Fibroblast of the conjunctiva (primary cell): ENCODE measurements around the gene CDS2.

Experiments used
- DNase-seq: peaks from one replicate; pipeline ENCODE4 v3.0.0-alpha.2; 2010; ENCODE audit warnings: low read depth

CDS2 gene

DNA sequence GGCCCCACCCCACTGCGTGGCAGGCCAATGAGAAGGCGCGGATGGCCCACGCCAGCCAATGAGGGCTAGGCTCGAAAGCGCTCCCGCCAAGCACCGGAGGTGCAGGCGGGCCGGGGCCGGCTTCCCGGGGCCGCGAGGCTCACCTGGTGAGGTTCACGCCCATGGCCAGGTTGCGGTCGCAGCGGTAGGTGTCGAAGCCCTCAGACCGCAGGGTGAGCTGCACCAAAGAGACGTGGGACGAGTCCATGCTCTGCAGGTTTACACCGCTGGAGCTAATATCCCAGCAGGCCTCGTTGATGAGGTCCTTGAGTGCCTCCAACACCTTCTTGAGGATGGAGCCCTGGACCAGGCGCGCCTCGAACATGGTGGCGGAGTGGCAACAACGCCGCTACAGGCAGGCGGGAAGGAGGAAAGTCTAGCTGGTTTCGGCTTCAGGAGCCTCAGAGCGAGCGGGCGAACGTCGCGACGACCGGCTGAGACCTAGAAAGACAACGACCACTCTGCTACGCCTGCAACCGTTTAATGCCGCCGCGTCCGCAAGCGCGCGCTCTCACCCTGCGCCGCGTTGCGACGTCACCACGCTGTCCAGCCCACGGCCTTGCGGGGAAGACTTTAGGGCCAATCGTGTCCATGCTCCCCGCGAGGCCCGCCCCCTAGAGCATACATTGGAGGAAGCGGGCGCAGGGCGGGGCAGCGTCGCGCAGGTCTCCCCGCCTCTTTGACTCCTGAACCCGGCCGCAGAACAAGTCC is 7.2 kb upstream of the CDS2 start, which contains the start of gene PCNA:
TSS of gene PCNA (minus strand) at position 524 of the 750 bp plus-strand sequence. CDS start at position 364, 160 bp downstream.
- DNase-seq = peak; percentile 92

DNA sequence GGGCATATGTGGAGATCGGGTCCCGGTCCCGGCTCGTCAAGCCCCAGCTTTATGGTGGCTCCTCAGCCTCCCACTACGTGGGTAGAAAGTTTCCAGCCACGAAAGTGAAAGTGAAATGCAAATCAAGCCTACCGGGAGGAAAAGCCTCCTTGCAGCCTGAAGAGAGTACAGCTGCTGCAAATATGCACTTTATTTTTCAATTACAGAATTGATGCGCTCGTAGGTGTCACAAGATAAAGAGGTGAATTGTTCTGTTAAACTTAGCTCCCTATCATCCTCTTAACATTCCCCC is 6.7 kb upstream of the CDS2 start:
- no peak for DNase-seq

DNA sequence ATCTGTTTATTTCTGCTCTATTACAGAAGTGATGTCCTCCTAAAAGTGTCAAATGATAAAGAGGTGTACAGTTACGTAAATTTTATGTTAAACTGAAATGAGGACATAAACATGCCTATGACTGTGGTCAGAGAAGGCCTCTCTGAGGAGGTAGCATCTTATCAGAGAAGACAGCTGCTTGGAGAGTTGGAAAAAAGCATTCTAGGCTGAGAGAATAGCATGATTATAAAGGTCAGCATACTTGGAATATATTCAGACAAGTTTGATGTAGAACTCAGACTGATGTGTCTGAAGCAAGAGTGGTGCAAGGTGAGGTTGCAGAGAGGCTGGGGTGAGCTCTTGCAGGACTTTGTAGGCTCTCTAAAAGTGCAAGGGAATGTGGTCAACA is 3.9 kb upstream of the CDS2 start:
- DNase-seq = no peak

DNA sequence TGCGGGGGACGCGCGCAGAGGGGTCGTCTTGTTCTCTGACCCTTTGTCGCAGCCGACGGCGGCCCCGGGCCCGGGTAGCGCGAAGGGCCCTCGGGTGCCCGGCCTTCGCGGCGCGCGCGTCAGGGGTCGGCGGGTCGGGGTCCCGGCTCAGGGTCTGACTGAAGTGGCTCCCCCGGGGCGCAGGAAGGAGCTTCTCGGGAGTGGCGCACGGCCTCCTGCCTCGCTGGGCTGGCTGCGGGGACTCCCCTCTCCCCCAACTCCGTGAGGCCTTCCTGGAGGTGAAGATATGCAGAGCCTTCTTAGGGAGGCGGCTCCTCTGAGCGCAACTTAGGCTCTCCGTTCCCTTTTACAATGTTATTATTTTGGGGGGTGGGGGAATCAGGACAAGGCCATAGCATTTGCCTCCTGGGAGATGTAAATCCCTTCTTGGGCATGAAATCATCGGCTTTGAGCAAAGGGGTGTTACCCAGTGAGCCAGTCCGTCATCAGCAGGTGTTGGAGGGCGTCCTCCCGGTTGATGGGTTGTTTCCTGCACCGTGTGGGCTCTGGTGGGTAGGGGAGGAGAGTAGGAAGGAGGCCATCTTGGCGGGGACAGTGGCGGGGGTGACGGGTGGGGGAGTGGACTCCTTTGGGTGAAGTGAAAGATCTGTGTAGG is 523 bp downstream of the CDS2 start:
- DNase-seq = no peak

DNA sequence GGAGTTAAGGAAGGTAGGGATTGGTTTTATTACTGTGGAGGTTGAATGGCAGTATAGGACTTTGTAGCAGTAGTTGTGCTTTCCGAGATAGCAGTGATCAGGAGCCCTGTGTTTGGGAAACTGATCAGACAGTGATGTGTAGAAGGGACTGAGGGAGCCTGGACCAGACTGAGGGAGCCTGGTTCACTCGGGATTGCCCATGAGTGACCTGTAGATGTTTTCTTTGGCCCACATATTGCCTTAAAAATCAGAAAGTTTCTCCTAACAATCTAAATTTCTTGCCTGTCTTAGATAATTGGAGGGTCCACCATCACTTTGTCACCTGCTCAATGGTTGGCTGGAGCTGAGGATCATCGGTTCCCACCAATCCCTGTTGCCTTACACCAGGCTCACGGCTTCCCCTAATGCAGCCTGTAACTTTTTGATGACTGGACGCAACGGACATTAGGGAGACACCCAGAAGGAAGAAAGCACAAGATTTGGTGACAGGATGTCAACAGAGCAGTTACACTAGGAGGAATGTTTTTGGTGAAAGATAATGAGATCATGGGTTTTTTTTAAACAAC is 1.1 kb downstream of the CDS2 start:
- no peak for DNase-seq

DNA sequence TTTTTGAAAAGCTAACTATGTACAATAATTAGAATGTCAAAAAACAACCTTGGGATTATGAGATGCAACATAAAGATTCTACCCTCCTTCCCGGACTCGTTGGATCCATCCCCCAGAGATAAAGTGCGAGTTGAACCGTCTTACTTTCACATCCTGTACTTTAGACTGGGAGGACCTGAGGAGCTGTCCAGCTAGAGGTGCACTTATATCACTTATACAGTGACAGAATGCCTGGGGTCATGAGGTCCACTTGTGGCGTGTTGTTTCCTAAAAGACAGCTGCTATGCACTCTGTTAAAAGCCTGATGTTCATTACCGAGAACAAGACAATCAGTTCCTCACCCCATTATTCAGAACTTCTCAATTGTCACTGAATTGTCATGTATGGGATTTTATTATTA is 2.1 kb downstream of the CDS2 start:
- no peak for DNase-seq

DNA sequence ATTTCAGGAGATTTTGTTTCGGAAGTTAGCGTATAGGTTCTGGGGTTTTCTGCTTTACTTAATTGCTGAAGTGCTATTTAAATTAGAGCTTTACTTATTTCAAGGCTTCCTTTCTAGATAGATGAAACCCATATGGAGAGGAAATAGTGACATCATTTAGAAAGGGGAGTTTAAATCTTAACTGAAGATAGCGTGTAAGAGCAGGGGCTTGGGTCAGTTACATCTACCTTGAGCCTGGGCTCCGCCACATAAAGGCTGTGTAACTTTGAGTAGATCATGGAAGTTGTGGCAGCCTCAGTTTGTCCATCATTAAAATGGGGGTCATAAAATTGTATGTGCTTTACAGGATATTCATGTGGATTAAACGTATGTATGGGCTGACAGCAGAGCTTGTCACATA is 4.7 kb downstream of the CDS2 start:
- DNase-seq = no peak

DNA sequence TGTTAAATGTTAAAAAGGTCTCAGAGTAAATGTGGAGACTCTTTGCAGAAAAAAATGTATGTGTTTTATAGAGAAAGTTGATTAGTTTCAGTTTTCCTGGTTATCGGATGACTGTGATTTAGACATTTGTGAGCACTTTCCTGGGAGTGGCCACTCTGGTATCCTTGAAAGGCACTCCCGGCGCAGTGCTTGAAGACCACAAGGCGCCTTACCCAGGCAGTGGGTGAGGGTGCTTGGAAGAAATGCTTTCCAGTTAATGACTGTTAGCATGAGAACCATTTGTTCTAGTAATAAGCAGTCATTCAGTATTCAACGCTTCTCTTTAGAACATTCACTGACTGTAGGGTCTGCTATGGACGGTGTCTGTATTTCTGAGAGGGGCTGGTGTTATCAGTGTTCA is 7.2 kb downstream of the CDS2 start:
- DNase-seq = no peak

DNA sequence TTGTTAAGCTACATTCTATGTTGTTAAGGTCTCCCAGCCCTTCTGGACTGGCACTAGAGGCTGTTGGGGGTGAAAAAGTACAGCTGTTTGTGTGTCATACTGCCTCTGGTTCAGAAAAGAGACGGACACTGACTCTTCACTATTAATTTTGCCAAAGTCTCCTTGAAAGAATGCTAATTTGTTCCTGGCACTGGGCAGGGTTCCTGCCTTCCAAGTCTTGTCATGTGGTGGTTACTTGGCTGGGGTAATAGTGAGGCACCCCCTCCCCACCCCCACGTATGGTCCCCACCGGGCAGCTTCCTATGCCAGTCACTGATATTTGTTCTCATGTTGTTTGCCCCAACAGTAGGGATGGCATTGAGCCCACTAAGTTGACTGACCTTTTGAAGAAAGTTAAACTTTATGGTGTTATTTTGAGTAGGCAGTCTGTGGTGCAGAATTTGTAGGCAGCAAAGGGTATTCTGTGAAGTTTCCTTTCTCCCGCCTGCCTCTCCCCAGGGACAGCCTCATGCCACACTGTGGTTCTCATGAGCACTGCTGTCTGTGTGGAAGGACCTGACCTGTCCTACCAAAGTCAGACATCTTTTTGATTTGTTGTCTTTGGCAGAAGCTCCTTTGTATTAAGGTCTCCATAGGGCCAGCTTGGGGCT is 8.7 kb downstream of the CDS2 start:
- DNase-seq = no peak

DNA sequence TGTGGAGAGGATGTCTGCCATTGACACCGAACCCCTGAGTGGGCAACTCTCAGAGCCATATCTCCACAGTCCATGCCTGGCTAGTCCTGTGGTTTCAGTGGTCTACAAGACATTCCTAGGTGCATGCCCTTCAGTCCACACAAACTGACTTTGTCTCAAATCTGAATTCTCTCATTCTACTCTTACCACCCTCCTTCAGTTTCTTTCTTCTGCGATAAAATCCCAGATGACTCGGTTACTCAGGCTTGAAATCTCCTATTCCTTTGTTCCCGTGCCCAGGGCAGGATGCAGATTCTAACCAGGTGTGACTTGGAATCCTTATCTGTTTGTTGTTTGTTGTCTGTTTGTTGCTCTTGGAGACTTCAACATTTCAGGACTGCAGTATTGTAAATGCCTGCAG is 9.3 kb downstream of the CDS2 start:
- DNase-seq = no peak

DNA sequence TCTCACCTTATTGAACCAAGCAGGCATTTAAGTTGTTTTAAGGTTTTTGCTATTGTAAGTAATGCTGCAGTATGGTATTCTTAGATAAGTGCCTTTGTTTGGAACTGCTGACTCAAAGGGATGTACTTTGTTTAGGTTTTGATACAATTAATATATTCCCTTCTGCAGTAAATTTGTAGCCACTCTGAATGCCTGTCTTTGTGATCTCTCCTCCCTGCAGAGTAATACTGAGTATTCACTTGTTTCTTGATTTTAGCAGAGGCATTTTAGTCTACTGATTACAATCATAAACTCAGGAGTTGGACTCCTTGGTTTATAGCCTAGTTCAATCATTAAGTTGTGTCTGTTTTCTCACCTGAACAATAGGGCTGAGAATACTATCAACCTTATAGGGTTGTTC is 13.4 kb downstream of the CDS2 start:
- DNase-seq = no peak

DNA sequence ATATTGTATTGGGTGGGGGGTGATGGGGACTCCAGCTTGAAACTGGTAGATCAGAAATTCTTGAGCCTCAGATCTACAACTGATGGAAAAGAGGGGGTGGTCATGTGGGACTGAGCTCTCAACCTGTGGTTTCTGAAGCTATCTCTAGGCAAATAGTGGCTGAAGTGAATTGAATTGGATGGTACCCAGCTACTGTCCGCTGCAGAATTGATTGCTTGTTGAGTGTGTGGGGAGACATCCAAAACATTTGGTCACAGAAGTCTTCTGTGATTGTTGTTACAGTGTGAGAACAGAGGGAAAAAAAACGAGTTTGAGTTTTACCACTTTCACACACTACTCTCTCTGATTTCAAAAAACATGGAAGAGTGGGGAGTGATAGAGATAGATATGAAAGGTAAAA is 14.8 kb downstream of the CDS2 start:
- DNase-seq = no peak

DNA sequence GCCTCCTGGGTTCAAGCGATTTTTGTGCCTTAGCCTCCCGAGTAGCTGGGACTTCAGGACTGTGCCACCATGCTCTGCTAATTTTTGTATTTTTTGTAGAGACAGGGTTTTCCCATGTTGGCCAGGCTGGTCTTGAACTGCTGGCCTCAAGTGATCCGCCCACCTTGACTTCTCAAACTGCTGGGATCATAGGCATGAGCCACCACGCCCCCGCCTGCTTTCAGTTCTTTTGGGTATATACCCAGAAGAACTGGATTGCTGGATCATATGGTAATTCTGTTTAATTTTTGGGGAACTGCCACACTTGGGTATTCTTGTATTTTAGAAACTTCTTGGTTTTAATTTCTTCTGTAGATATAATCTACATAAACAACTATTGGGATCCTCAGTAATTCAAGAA is 17.0 kb downstream of the CDS2 start:
- no peak for DNase-seq

DNA sequence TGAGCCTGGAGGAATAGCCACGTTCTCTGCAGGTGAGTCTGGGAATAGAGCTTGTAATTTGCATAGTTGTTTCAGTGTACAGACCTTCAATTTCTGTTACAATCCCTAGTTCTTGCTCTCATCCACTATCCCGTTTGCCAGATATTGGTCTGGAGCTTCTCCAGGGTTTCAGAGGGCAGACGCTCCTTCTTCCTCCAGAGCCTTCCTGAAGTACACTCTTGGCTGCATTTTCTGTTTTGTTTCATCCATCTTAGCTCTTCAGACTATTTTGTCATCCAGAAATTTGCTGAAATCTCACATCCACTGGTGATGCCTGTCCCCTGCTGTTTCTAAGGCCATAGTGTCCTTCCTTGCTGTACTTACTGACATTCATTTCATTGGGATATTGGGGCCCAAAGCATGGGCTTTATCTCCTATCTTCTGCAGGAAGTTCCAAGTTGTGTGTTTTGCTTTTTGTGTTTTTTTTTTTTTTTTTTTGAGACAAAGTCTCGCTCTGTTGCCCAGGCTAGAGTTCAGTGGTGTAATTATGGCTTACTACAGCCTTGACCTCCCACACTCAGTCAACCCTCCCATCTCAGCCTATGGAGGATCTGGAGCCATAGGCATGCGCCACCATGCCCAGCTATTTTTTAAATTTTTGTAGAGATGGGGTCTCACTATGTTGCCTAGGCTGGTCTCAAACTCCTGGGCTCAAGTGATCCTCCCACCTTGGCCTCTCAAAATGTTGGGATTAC is 18.7 kb downstream of the CDS2 start:
- DNase-seq = no peak

DNA sequence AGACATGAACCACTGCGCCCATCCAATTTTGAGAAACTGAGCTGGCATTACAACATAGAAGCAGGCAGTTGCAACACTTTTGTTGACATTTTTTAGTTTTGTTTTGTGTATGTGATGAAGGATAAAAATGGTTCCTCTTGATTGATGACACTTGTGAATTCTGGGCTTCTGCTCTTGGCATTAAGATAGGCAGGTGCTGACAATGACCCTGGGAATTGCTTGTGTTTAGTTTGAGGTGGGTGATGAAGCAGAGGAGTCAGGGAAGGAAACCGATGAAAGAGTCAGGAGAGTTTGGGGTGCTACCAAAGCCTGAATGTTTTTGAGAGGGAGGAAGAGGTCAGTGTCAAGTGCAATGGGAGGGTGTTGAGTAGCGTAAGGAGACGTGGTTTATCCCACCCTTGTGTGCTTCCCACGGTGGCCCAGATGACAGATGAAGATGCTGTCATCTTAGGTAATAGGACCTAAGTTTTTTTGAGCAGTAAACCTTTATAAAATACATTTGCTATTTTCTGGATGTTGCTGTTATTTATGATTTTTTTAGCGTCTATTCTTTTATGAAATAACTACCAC is 19.4 kb downstream of the CDS2 start:
- no peak for DNase-seq

DNA sequence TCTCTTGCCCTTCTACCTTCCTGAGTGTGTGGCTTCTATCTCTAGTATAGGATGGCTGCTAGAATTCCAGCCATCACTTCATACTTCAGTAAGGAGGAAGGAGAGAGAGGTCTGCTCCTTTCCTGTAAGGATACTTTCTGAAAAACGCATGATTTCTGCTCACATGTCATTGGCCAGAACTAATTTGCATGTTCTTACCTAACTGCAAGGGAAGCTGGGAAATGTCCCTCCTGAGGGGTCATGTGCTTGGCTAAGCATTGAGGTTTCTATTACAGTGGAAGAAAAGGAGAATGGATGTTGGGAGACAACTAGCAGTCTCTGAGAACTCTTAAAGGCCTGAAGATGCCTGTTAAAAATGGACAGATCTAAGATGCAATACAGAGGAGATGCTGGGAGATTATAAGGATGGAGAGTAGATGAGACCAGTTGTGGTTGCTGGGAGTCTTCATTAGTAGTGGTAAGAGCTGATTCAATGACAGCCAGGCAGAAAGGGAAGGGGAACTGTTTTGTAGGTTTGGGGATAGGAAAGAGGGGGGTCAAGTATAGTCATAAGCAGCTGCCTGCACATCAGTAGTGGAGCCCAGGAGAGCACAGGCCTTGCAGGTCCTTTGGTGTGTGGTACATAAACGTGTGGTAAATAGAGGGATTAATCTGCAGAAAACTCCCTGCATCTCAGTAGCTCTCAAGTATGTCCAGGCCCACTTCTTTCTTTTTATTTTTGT is 20.2 kb downstream of the CDS2 start:
- no peak for DNase-seq

DNA sequence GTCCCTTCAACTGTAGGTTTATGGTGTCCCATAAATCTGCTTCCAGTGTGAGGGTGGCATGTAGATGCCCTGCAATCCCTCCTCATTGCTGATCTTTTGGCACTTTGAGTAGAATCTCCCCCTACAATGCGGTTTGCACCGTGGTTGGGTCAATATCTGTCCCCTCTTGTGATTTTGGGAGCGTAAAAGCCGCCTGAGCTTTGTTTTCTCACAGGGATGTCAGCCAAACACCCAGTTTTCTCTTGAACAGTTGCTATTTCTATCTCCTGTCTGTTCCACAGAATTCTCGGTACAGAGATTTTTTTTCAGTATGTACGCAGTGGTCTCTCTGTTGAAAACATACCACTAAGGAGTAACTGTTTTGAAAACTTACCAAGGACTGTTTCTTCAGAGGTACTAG is 21.8 kb downstream of the CDS2 start:
- no peak for DNase-seq

DNA sequence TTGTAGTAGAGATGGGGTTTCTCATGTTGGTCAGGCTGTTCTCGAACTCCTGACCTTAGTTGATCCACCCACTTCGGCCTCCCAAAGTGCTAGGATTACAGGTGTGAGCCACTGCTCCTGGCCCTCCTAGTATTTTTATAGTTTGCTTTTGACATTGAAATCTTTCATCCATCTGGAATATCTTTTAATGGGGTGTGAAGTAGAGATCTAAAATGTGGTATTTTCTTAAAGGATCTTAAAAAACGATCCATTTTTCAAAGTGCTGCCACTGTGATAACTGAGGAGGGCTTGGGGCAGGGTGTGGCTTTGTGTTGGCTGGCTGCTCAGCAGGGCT is 23.1 kb downstream of the CDS2 start:
- DNase-seq = no peak

DNA sequence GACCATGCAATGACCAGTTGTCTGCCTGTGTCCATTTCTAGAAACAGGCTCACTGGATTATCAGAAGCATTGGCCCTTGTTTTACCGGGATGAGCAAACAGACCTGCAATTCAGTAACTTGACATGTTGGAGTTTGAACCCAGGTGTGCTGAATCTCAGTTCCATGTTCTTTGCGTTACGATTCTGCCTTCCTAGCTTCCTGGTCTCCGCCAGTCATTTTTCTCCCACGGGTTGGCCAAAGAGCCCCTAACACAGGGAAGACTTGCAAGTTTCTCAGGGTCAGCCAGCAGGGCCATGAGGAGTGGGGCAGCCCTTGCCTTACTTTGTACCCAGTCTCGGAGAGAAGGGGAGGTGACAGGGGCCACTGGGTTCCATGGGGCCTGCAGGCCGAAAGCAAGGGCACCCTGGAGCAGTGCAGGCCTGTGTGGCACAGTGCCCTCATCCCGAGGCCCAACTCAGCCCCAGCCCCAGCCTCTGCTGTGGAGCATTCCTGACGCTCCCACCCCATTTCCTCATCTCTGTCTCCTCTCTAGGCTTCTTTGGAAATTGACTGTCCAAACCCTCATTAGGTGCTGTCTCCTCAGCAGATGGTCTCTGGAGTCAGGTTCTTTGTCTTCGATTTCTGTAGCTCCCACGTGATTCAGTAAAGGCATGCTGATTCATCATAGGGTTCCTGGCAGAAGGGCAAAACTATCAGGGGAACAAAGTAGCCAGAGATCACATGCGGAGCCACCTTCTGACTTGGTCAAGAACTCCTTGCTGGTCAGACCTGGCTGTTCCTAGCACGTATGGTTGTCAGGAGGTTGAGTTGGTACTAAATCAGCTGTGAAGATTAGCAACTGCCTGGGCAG is 23.6 kb downstream of the CDS2 start:
- no peak for DNase-seq

DNA sequence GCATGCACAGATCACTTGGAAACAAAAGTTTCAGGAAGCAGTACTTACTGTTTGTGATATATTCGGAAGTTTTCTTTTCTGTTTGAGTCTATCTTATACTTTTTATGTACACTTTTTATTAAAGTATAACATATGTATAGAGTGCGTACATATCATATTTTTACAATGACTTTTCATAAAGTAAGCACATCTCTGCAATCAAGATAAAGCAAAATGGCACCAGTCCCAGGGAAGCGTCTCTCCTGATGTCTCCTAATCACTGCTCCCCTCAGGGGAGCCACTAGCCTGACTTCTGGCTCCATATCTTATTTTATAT is 26.3 kb downstream of the CDS2 start:
- no peak for DNase-seq
